K562 (cell line): ENCODE data around the gene LRMDA. TPM values are rescaled to one million over a fixed set of nuclear protein-coding genes. Genes with fewer than 3 reads are reported as not detected.

ENCODE experiments used
- ATAC-seq: fragments of 200-7000 bp; cut with Tn5 transposase; 3 replicates; pipeline ENCODE4 v1.9.1; 2020; ENCODE audit warnings: moderate library complexity
- BruUV-seq: library from RNA; stranded (reverse); fragments of 400-500 nt; replicated peaks from 2 replicates; lab custom pipeline; 2021; lab: Mats Ljungman, UMichigan
- CTCF ChIA-PET: fragments of 300-600 bp; formaldehyde crosslinking; extraction: SDS; loops from one replicate; lab custom pipeline; 2021; ENCODE audit warnings: low intra/inter-chr PET ratio; lab: Yijun Ruan, JAX
- POLR2A ChIA-PET: fragments of 300-600, 350-650 bp; sonication (Branson Sonifier 250); formaldehyde crosslinking; extraction: SDS; loops from one replicate; lab custom pipeline; 2021; ENCODE audit warnings: antibody characterized with exemption, inconsistent platforms; lab: Yijun Ruan, JAX
- DNase-seq, 4 experiments: peaks; one replicate each; pipeline versions ENCODE4 v3.0.0 to v3.0.0-alpha.2; 2011 to 2018; ENCODE audit warnings: low spot score in 3 of 4, mixed read lengths in 3 of 4; ENCODE audit errors: extremely low read depth in 1 of 4
- FAIRE-seq: peaks from 2 replicates; lab custom pipeline; 2011; peaks lifted over from hg19 to GRCh38; lab: Jason Lieb, UNC
- H2AFZ ChIP-seq: 2 replicates; pipeline ENCODE4 v1.6.0; 2011; ENCODE audit warnings: low read depth, low read length, control low read depth, inconsistent platforms
- H3K27ac ChIP-seq: fragments of 200-600 bp; 3 replicates; pipeline ENCODE4 v1.8.0; 2011; ENCODE audit warnings: low read depth, mild to moderate bottlenecking, control low read depth, inconsistent platforms, low read length, moderate library complexity, mixed read lengths; ENCODE audit errors: extremely low read depth
- H3K27me3 ChIP-seq, 2 experiments: fragments of 300-600 bp in 1 of 2; 2 replicates in 1 of 2; 3 replicates in 1 of 2; pipeline versions ENCODE4 v1.6.0 to v1.8.0; 2011; ENCODE audit warnings: inconsistent platforms in 2 of 2, low read length in 2 of 2, mild to moderate bottlenecking in 1 of 2, mixed read lengths in 1 of 2, moderate library complexity in 1 of 2; ENCODE audit not compliant: control insufficient read depth in 2 of 2, insufficient read depth in 2 of 2
- H3K36me3 ChIP-seq: fragments of 300-600 bp; 3 replicates; pipeline ENCODE4 v1.8.0; 2011; ENCODE audit warnings: mild to moderate bottlenecking, low read length, inconsistent platforms; ENCODE audit not compliant: control insufficient read depth, insufficient read depth
- H3K4me1 ChIP-seq, 2 experiments: fragments of 200-600 bp in 1 of 2; replicated peaks in 1 of 2; 2 replicates in 1 of 2; 3 replicates in 1 of 2; pipeline versions ENCODE4 v1.5.1 to v1.8.0; 2011; ENCODE audit warnings: inconsistent platforms in 2 of 2, low read length in 2 of 2, mild to moderate bottlenecking in 1 of 2, mixed read lengths in 1 of 2, moderate library complexity in 1 of 2; ENCODE audit not compliant: control insufficient read depth in 2 of 2, insufficient read depth in 2 of 2
- H3K4me2 ChIP-seq: 2 replicates; pipeline ENCODE4 v1.6.1; 2011; ENCODE audit warnings: low read length, control low read depth, inconsistent platforms, mixed read lengths; ENCODE audit not compliant: insufficient read depth
- H3K4me3 ChIP-seq: fragments of 200-600 bp; sonication (generic), shearing (Covaris generic); 2 replicates; pipeline ENCODE4 v1.5.1; 2016; ENCODE audit warnings: control low read depth, inconsistent platforms
- H3K79me2 ChIP-seq: fragments of 200-600 bp; 3 replicates; pipeline ENCODE4 v1.8.0; 2011; ENCODE audit warnings: low read length, inconsistent platforms; ENCODE audit not compliant: control insufficient read depth, insufficient read depth
- H3K9ac ChIP-seq, 2 experiments: 2 replicates each; pipeline versions ENCODE4 v1.6.0 to v1.6.1; 2011; ENCODE audit warnings: low read depth in 2 of 2, low read length in 2 of 2, control low read depth in 1 of 2, inconsistent platforms in 1 of 2, mild to moderate bottlenecking in 1 of 2, mixed read lengths in 1 of 2; ENCODE audit not compliant: insufficient read depth in 1 of 2
- H3K9me1 ChIP-seq: one replicate; pipeline ENCODE4 v1.6.0; 2011; ENCODE audit warnings: inconsistent platforms, mild to moderate bottlenecking, low read length, moderate library complexity; ENCODE audit not compliant: control insufficient read depth, insufficient read depth
- H3K9me3 ChIP-seq: replicated peaks from 2 replicates; pipeline ENCODE4 v1.5.1; 2011; ENCODE audit warnings: low read depth, low read length, inconsistent platforms; ENCODE audit not compliant: control insufficient read depth, insufficient read depth
- H4K20me1 ChIP-seq: replicated peaks from 2 replicates; pipeline ENCODE4 v1.6.1; 2011; ENCODE audit warnings: low read length, inconsistent platforms, mixed read lengths; ENCODE audit not compliant: control insufficient read depth, insufficient read depth
- ATF1 ChIP-seq, 2 experiments: fragments of 450-650 bp in 1 of 2; IDR thresholded peaks; 2 replicates each; pipeline ENCODE4 v1.6.1; 2016; ENCODE audit warnings: missing compliant biosample characterization in 1 of 2, missing genetic modification characterization in 1 of 2
- CC2D1A ChIP-seq: fragments of 450-650 bp; IDR thresholded peaks from 2 replicates; pipeline ENCODE4 v1.6.1; 2017; ENCODE audit warnings: mild to moderate bottlenecking
- DNMT1 ChIP-seq: fragments of 450-650 bp; IDR thresholded peaks from 2 replicates; pipeline ENCODE4 v1.6.1; 2016; ENCODE audit warnings: antibody characterized with exemption, mild to moderate bottlenecking
- ELF4 ChIP-seq: fragments of 450-650 bp; formaldehyde crosslinking; IDR thresholded peaks from 2 replicates; pipeline ENCODE4 v1.4.0; 2022; ENCODE audit warnings: missing genetic modification characterization
- EWSR1 ChIP-seq: fragments of 450-650 bp; IDR thresholded peaks from 2 replicates; pipeline ENCODE4 v1.6.1; 2018; ENCODE audit warnings: borderline replicate concordance, mild to moderate bottlenecking, low read depth, moderate library complexity; ENCODE audit not compliant: partially characterized antibody
- HSF4 ChIP-seq: fragments of 250-450 bp; sonication (Bioruptor Pico); IDR thresholded peaks from 2 replicates; pipeline ENCODE4 v2.1.2; 2022; ENCODE audit warnings: mild to moderate bottlenecking, moderate library complexity, borderline replicate concordance
- IRF2 ChIP-seq: sonication (generic); formaldehyde crosslinking; IDR thresholded peaks from 2 replicates; pipeline ENCODE4 v1.8.1; 2022; ENCODE audit warnings: mild to moderate bottlenecking, missing genetic modification reagents
- MED1 ChIP-seq: sonication (generic); formaldehyde crosslinking; IDR thresholded peaks from 2 replicates; pipeline ENCODE4 v1.8.1; 2023; ENCODE audit warnings: missing genetic modification reagents, borderline replicate concordance
- MEF2A ChIP-seq: IDR thresholded peaks from 2 replicates; pipeline ENCODE4 v1.6.1; 2011; ENCODE audit warnings: low read depth, mild to moderate bottlenecking, low read length, moderate library complexity; ENCODE audit not compliant: control insufficient read depth
- RFX7 ChIP-seq: fragments of 250-450 bp; sonication (Bioruptor Pico); IDR thresholded peaks from 2 replicates; pipeline ENCODE4 v1.5.1; 2021; ENCODE audit warnings: mild to moderate bottlenecking
- TAF9B ChIP-seq: fragments of 450-650 bp; IDR thresholded peaks from 2 replicates; pipeline ENCODE4 v1.6.1; 2018; ENCODE audit warnings: mild to moderate bottlenecking; ENCODE audit not compliant: partially characterized antibody
- ZNF197 ChIP-seq: fragments of 200-800 bp; sonication (Bioruptor generic); IDR thresholded peaks from 2 replicates; pipeline ENCODE4 v1.6.1; 2016; ENCODE audit warnings: low read depth, missing genetic modification characterization, missing compliant biosample characterization
- ZNF239 ChIP-seq: fragments of 250-450 bp; sonication (Bioruptor Pico); IDR thresholded peaks from 2 replicates; pipeline ENCODE4 v1.4.0; 2020; ENCODE audit warnings: mild to moderate bottlenecking
- WGBS: fragments of 100-300 bp; shearing (Covaris generic); methylation state at CpG from one replicate; pipeline ENCODE4 v1.1.6; 2016; ENCODE audit warnings: low coverage, mixed read lengths; ENCODE audit not compliant: insufficient coverage; ENCODE audit errors: missing lambda C conversion rate; 5-methylcytosine and 5-hydroxymethylcytosine counted together
- in situ Hi-C: fragments of 300-500 bp; cut with MboI; formaldehyde crosslinking; loops from 4 replicates; pipeline ENCODE4 v1.15.0; 2018; ENCODE audit warnings: inconsistent platforms, mixed read lengths
- intact Hi-C: fragments of 100-400 bp; cut with micrococcal nuclease; formaldehyde crosslinking; loops from 2 replicates; pipeline ENCODE4 v1.14.2; 2022
- polyA plus RNA-seq, 8 experiments: library from polyadenylated mRNA; depleted of rRNA in 4 of 8; stranded (reverse) in 5 of 8; unstranded in 3 of 8; fragments of >200 nt; fragmentation: Nextera tagmentation in 2 of 8; fragmentation: Illumina TruSeq in 1 of 8; extraction: Ambion mirVana in 2 of 8; extraction: Trizol in 1 of 8; gene quantifications; 2 replicates each; pipeline versions ENCODE4 v1.2.1 to v1.2.3, GENCODE V29; 2011 to 2014; ENCODE audit warnings: inconsistent platforms in 1 of 8, missing spikeins in 1 of 8
- total RNA-seq, 7 experiments: library from RNA; depleted of rRNA in 6 of 7; stranded (reverse); fragments of >200 nt in 6 of 7; fragmentation: Illumina TruSeq in 2 of 7; extraction: Trizol in 2 of 7; gene quantifications; 2 replicates each; pipeline versions ENCODE4 v1.2.1 to v1.2.3, GENCODE V29; 2011 to 2021; ENCODE audit warnings: low replicate concordance in 1 of 7
- TF ChIP-seq, protein P1 (sequence below): fragments of 250-450 bp; sonication (Bioruptor Pico); IDR thresholded peaks from 2 replicates; pipeline ENCODE4 v1.9.0; 2021; ENCODE audit warnings: mild to moderate bottlenecking

Gene LRMDA
- total and polyA plus RNA-seq, 9 of the 15 experiments (the other 6 are each of a cell fraction or from before 2014, with no cell fraction given), result 0.25 TPM; not detected in 8

DNA sequence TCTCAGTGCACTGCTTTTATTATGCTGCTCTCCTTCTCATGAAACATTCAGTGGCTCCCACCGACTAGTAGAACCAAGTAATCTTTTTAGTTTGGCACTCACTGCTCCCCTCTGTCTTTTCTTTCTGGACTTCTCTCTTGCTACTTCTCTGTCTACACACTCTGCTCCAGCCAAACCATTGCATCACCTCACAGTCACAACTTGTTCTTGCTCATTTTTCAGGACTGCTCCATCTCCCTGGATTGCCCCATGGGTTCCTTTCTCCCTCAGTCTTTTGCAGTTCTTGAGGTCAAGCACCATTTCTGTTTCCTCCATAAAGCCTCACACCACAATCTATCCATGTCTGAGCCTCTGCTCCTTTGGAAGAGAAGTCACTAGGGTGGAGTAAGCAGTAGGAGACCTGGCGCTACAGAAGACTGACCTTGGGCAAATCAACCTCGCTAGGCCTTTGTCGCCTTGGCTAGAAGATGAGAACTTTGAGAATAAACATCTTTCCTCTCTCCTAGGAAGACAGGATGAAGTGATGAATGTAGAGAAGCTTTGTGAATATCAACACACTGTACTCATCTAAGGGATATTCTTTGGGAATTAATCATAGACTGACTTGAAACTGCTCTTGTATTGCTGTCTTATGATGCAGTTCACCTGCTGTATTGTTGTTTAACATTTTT, 186.2 kb downstream of the LRMDA start:
- no TSS peak for BruUV-seq
- H3K79me2 ChIP-seq, result no peaks in the 10 kb centered on the region
- FAIRE-seq, result no peak
- H3K27me3 ChIP-seq, result no peaks in the 10 kb centered on the region
- ATAC-seq, result no peak
- no peak overlapping the region for H2AFZ ChIP-seq
- TF ChIP-seq, protein P1, sequence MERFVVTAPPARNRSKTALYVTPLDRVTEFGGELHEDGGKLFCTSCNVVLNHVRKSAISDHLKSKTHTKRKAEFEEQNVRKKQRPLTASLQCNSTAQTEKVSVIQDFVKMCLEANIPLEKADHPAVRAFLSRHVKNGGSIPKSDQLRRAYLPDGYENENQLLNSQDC (CRISPR knock-in tag), result no peak
- TF ChIP-seq IRF2, result no peak
- no peak for TF ChIP-seq ELF4 (CRISPR knock-in tag)
- TF ChIP-seq MED1 (CRISPR knock-in tag), result no peak
- no peak for TF ChIP-seq RFX7 (CRISPR knock-in tag)
- no peak for TF ChIP-seq HSF4 (CRISPR knock-in tag)
- TF ChIP-seq DNMT1, result no peak
- no peak for TF ChIP-seq MEF2A
- TF ChIP-seq ATF1 (CRISPR knock-in tag; IDR thresholded peaks at IDR 0.05), result no peak
- no peak for TF ChIP-seq ATF1 (tag; IDR thresholded peaks at IDR 0.05)
- no peak for TF ChIP-seq TAF9B
- no peak for TF ChIP-seq ZNF239 (CRISPR knock-in tag)
- no peak for TF ChIP-seq ZNF197
- no peak for TF ChIP-seq CC2D1A
- no peak for TF ChIP-seq EWSR1
- TF ChIP-seq, all 486 proteins: peak for 0
- DNase-seq, result no peak
- no peak overlapping the region for H3K27ac ChIP-seq
- H3K9me3 ChIP-seq, result no peaks in the 10 kb centered on the region
- no peaks in the 10 kb centered on the region for H4K20me1 ChIP-seq
- ChIA-PET POLR2A (no interaction called here), CTCF (no interaction called here)
- H3K9ac ChIP-seq, result no peak overlapping the region
- no peaks in the 10 kb centered on the region for H3K36me3 ChIP-seq
- no peaks in the 10 kb centered on the region for H3K4me1 ChIP-seq
- H3K4me3 ChIP-seq, result no peak overlapping the region
- under 1% methylated on average over 4 of the region's 4 CpGs for WGBS
- no peaks in the 10 kb centered on the region for H3K9me1 ChIP-seq
- intact Hi-C loops, result no loop called here
- H3K4me2 ChIP-seq, result no peak overlapping the region
- in situ Hi-C loops, result no loop called here
